NCI-H2196 treated with DMSO at 0.1 percent for 48 hours (cell line): ENCODE measurements around the gene HTRA3.

ENCODE experiments used
- DNase-seq: peaks from one replicate; lab custom pipeline; 2025; ENCODE audit not compliant: unreplicated experiment; lab: John Stamatoyannopoulos, UW

The HTRA3 gene

DNA sequence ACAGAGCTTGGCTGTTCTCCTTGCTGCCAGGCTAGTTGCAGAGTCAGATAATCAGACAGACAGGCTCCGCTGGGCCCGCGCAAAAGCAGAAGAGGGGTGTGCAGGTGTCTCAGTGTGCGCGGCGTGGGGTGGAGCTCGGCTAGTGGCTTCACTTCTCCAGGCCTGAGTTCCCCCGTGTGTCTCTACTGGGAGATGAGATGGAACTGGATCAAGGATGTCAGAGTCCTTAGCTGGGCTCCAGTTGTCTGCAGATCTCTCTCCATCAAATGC lies 21.1 kb downstream of the HTRA3 start:
- DNase-seq: no peak

- DNase-seq: no peak
Measured at GRCh38 chr4:8291036-8291682, 21.6 kb downstream of the HTRA3 start.

DNA sequence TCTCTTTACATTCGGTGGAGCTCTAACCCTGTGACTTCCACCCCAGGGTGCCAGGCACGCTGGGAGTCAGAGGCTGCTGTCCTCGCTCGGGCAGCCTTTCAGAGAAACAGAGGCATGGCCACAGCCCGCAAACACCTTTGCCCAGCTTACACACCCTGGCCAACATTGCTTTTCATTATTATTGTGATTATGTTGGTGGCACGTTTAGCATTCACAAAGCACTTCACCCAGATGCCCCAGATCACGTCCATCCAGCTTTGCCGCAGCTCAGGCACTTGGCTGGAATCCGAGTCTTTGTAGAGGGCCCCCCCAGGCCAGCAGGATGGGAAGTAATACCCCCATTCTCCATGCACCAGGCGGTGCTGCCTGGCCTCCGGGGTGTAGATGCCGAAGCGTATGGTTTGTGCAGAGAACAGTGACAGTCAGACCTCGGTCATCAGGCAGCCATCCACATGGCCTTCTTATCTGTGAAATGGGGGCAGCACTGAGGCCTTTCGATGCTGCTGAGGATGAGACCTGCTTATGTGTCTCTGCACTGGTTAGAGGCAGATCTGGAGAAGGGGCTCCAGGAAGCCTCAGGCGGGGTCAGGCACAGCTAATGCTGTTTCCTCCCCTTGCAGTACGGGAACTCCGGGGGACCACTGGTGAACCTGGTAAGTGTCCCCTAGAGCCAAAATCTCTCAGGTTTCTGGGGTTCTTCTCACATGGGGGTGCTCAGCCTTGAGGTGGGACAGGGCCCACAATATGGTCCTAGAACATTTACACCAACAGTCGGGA lies 22.3 kb downstream of the HTRA3 start:
- no peak for DNase-seq

DNA sequence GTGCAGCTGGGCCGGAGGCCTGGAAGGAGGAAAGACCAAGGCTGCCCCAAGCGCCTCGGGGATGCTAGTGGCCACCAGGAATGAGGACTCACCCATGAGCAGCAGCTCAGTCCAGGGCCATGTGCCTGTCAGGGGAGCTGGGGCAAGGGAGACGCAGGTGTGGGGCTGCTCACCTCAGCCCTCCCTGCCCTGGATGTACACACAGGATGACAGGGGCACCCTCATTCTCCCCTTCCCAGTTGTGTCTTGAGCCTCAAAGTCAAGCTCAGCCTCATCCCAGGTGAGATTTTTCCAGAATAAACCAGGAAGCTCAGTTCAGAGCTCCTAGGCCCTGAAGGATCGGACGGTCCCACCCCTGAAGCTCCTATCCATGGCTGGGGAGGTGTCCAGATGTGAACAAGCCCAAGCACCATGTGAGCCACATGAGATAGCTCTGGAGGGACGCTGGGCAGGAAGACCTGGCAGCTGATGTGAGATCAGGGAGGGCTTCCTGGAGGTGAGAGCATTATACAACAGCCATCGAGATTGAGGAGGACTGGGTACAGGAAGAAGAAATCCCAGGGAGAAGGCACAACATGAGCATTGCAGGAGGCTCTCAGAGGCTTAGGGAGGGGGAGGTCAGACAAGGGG lies 23.0 kb downstream of the HTRA3 start:
- DNase-seq: no peak

DNA sequence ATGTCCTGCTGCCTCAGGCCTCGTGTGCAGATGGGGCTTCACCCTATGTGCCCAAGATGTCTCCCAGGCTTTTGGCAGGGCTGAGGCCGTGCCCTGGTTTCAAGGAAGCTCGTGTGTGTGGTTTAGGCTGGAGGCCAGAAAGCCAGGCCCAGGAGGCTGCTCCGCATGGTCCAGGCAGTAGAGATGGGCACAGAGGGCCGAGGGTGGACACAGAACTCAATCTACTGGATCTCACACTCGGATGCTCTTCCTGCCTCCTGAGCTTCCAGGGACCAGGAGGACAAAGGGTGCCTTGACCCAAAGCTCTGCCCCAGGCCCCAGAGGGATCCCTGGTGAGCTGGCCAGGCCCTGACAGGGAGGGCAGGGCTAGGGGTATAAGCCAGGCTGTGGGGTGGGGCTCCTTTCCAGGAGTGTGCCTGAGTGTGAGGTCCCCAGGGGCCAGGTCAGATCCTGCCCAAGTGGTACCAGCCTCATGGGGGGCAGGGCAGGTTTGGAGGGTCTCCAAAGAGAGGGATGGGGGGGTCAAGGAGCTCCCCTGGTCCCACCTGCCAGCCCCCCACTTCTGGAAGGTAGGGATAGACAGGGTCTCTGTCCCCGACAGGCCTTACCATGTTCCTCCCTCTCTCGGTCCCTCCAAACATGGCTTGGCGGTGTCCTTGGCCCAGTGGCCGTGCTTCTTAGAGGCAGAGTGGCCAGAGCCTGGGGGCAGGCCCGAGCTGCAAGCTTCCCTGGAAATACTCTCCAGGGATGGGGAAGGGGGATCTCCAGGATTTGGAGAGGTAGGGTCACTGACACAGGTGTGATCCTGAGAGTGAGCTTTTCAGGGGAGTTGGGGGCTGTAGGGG lies 23.8 kb downstream of the HTRA3 start:
- DNase-seq: no peak

DNA sequence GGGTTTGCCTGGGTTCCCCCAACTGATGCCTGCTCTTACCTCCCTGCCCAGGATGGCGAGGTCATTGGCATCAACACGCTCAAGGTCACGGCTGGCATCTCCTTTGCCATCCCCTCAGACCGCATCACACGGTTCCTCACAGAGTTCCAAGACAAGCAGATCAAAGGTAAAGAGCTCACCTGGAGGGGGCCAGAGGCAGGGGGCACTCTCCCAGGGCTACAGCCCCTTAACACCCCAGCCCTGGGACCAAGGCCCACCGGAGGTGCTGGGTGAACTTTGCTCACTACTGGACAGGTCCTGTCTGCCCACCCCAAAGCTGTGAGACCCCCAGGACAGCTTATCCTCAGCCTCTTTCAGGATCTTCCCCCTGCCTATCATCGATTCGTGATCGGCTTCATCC lies 24.5 kb downstream of the HTRA3 start:
- no peak for DNase-seq

DNA sequence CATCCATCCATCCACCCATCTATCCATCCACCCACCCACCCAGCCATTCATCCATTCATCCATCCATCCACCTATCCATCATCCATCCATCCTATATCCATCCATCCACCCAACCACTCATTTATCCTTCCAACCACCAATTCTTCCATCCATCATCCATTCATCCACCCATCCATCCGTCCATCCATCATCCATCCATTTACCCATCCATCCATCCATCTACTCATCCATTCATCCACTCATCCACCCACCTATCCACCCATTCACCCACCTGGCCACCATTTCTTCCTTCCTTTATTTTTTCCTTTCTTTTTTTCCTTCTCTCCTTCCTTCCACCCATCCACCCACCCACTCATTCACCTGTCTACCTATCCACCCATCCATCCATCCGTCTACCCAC lies 25.2 kb downstream of the HTRA3 start:
- DNase-seq: no peak

GRCh38 chr4:8295471-8295870 lies 25.9 kb downstream of the HTRA3 start:
- no peak for DNase-seq

- DNase-seq: no peak
Measured at GRCh38 chr4:8296491-8296890, 26.9 kb downstream of the HTRA3 start.

- DNase-seq: no peak
Measured at GRCh38 chr4:8297141-8297601, 27.6 kb downstream of the HTRA3 start.

DNA sequence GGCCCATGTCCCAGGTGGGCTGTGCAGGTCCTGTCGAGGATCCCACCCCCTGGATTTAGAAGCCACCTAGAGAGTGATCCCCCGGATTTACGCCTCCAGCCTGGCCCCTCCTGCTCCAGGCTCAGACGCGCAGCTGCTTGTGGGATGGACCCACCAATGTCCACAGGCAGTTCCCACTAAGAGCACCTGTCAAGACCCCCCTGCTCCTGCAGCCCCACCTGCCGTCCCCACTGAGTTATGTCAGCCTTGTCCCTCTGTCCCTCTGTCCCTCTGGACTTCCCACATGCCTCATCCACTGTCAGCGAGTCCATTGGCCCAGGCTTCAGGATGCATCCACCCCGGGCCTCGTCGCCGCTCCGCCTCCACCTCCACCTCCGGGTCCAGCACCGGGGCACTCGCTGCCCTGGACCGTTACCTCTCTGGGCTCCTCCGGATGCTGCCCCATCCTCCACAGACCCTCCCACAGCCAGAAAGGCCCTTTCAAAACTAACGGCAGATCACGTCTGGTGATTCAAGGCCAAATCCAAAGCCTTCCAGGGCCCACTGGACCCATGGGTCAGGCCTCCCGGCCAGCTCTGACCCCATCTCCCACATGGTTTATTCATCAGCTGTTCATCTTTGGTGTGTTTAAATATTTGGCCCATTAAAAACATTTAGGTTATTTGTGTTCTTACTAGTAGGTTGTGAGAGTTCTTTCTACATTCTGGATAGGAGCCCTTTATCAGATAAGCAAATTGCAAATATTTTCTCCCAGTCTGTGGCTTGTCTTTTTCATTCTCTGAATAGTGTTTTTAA lies 28.3 kb downstream of the HTRA3 start:
- DNase-seq: no peak

GRCh38 chr4:8300832-8301231 lies 31.3 kb downstream of the HTRA3 start:
- DNase-seq: no peak

GRCh38 chr4:8301851-8302730 lies 32.5 kb downstream of the HTRA3 start:
- DNase-seq: no peak

DNA sequence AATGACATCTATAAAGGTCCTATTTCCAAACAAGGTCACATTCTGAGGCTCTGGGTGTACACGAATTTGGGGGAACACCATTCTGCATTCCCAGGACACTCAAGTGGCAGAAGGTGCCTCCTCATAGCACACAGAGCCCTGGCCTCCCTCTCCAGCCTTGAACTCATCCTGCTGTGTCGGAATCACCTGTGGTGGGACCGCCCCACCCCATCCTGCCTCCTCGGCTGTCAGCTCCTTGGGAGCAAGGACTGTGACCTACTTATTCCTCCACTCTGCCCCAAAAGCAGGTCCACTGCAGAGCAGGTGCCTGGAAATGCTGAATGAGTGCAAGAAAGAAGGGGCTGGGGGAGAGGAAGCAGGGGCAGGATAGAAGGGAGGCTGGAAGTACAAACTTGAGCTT lies 33.5 kb downstream of the HTRA3 start:
- no peak for DNase-seq

DNA sequence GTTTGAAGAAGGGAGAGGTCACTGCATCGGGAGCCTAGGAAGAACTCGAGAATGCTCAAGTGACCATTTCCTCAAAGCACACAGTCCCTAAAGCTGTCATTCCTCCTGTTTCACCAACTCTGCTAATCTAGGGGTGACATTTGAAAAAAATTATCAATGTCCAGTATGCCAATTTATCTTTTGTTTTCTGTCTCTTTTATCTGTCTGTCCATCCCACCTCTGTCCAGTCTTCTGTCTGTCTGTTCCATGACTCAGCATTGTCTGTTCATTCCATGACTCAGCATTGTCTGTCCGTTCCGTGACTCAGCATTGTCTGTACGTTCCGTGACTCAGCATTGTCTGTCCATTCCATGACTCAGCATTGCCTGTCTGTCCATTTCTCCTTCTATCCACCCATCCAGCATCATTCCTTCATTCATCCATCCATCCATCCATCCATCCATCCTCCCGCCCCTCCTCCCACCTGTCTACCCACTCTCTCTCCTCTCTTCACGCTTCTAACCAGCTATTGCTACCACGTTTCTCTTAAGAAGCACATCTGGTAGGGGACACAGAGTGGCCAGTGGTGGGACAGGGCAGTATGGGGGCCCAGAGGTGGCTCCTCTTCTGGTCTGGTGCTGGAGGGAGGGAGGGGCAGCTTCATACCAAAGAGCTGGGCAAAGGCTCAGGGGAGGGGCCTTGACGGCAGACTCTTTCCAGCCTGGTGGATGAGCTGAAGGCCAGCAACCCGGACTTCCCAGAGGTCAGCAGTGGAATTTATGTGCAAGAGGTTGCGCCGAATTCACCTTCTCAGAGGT lies 34.1 kb downstream of the HTRA3 start:
- no peak for DNase-seq

DNA sequence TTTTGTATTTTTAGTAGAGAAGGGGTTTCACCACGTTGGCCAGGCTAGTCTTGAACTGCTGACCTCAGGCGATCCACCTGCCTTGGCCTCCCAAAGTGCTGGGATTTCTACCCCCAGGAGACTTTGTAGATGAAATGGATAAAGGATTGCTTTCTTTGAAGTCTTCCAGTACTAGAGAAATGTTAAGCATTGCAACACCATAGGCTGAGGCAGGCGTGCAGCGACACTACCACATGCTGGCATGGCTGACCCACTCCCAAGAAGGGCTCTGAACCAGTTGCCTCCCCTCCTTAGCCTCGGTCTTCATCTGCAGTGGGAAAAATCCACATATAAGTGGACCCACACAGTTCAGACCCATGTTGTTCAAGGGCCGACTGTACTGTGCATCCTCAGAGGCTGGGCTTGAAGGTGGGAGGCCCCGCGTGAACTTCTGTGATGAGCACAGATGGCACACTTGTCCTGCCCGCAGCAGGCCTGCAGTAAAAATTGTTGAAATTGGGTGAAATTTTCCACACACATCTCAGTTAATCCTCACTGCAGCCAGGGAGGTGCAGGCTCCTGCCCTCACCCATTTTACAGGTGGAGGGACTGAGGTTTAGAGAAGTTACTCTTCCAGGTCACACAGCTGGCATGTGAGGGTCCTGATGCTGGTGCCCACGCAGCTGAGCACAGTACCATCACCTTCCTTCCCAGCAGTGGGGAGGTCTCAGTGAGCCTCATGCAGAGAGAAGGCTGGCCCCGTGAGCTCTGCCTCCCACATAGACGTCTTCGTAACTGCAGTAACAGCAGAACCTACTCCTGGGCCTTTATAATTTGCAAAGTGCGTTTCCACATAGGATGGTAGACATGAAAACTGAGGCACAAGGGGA lies 35.5 kb downstream of the HTRA3 start:
- DNase-seq: no peak

DNA sequence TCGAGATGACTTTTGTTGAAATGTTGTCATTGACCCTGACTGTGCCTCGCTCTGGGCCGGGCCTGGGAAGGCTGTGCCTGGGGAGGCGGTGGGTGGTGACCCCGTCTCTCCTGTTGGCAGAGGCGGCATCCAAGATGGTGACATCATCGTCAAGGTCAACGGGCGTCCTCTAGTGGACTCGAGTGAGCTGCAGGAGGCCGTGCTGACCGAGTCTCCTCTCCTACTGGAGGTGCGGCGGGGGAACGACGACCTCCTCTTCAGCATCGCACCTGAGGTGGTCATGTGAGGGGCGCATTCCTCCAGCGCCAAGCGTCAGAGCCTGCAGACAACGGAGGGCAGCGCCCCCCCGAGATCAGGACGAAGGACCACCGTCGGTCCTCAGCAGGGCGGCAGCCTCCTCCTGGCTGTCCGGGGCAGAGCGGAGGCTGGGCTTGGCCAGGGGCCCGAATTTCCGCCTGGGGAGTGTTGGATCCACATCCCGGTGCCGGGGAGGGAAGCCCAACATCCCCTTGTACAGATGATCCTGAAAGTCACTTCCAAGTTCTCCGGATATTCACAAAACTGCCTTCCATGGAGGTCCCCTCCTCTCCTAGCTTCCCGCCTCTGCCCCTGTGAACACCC lies 36.4 kb downstream of the HTRA3 start:
- DNase-seq: no peak
